HG02759 (cell line): ENCODE data around the gene PLA2G4B.

Source experiments
- ATAC-seq: cut with Tn5 transposase; IDR thresholded peaks from one replicate; pipeline ENCODE4 v1.9.1; 2021; ENCODE audit warnings: mild to moderate bottlenecking, moderate library complexity; ENCODE audit not compliant: unreplicated experiment

The PLA2G4B gene, protein sequence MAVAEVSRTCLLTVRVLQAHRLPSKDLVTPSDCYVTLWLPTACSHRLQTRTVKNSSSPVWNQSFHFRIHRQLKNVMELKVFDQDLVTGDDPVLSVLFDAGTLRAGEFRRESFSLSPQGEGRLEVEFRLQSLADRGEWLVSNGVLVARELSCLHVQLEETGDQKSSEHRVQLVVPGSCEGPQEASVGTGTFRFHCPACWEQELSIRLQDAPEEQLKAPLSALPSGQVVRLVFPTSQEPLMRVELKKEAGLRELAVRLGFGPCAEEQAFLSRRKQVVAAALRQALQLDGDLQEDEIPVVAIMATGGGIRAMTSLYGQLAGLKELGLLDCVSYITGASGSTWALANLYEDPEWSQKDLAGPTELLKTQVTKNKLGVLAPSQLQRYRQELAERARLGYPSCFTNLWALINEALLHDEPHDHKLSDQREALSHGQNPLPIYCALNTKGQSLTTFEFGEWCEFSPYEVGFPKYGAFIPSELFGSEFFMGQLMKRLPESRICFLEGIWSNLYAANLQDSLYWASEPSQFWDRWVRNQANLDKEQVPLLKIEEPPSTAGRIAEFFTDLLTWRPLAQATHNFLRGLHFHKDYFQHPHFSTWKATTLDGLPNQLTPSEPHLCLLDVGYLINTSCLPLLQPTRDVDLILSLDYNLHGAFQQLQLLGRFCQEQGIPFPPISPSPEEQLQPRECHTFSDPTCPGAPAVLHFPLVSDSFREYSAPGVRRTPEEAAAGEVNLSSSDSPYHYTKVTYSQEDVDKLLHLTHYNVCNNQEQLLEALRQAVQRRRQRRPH

DNA sequence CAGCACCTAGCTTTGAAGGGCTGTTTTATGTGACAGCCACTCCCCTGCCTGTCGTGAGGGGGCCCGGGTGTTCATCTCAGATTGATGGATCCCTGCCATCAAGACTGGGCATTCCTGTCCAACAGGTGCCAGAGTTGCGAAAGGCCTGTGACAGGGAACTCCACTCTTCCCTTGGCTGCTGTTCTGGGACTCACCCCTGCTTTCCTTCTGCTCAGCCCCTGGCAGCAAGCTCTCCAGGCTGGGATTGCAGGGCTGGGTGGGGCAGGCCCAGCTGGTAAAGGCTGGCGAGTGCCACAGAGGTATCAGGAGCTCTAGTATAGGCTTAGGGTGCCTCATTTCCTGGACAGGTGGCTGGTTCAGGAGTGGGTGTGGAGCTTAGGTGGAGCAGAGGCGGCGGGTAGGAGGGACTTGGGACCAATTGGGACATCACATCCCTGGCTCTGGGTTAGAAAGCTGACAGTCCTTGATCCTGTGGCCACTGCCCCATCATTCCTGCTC, at the start of gene PLA2G4B:
TSS of gene PLA2G4B (plus strand) at position 448 of the 498 bp plus-strand sequence. CDS start 67 bp downstream, outside the sequence.
- no peak for ATAC-seq

DNA sequence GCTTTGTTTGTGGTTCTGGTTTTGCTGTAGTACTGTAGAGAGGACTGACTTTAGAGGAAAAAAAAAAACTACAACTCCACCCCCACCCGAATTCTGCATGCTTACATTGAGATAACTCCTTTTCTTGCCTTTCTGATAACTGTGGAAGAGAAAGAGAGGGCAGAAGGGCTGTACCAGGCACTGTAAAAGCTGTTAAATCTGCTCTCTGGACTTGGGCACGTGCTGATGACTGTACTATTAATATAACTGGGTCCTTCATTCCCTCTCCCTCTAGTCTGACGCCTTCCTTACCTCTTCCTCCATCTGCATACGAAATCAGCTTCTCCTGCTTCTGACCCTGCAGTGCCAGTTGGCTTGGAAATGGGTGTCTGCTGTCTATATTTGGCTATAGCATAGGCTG, 49.4 kb upstream of the PLA2G4B start:
- ATAC-seq: no peak

DNA sequence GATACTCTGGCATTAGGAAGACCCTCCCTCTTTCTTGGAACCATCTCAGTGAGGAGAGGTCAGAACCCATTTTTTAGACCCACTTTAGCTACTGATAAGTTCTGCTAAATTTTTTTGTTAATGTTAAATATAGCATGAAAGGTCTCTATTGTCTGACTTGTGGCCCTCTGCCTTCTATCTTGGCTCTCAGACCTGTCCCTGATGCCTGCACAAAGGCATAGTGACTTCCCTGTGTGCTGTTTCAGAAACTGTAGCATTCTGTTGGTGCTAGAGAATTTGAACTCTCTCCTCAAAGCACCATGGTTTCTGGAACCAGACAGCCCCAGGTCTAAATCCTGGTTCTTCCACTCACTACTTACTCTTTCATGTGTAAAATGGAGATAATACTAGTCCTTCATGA, 49.0 kb upstream of the PLA2G4B start:
- no peak for ATAC-seq

DNA sequence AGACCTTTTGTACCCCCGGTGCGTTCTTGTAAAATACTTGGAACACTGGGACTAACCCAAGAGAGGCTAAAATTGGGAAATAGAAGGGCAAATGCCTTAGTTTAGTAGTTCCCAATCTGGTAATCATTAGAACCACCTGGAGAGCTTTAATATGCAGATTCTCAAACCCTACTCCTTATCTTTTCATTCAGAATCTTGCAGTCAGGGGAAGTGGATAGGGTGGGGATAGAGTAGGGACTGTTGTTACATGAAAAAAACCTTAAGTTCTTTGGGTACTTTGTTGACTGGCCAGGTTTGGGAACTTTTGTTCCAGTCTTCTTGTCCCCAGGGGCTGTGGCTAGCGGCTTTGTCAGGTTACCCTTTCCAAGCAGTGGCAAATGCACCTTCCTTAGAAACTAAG, 48.5 kb upstream of the PLA2G4B start:
- ATAC-seq: no peak

DNA sequence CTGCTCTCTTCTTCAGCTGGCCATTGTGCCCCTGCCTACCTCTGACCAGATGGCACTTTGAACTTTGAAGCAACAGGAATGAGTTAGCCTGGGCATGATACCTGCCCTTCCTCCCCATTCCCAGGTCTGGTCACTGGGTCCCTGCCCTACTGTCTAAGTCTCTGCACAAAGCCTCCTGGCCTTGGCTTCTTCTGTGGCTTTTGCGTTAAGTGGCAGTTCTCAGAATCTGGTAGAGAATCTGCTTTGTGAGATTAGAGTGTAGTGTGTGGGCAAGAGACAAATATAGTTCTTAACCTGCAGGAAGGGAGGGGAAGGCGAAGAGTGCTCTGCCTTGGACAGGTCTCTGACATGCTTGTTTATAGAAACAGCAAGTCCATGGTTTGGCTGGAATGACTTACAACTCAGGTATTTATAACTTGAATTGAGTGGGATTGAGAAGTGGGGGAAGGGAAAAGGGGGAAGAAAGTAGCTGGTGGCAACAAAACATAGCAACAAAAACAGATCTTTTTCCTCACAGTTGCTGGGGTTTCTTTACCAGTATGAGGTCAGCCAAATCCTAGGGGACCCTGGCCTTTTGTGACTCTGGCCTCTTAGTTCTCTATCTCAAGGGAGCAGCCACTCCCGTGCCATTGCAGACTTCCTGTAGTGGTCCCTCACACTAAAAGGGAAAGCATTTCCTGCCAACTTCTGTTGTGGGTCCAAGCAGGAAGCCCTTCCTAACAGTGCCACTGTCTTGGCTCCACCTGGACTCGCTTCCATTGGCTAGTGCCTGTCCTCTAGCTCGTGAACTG, 47.7 kb upstream of the PLA2G4B start:
- no peak for ATAC-seq

DNA sequence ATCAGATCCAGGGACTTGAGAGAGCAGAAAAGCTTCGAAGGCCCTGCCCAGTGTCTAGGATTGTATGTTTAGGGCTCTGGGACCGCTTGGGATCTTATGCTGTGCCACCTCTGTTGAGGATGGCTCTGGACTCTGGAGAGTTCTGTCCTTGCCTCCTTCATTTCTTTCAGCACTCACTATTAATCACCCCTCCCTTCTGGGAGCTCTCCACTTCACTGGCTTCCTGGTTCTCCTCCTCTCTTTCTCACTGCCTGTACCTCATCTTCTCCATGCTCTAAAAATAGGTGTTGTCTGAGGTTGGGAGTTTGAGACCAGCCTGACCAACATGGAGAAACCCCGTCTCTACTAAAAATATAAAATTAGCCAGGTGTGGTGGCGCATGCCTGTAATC, 47.1 kb upstream of the PLA2G4B start:
- no peak for ATAC-seq

DNA sequence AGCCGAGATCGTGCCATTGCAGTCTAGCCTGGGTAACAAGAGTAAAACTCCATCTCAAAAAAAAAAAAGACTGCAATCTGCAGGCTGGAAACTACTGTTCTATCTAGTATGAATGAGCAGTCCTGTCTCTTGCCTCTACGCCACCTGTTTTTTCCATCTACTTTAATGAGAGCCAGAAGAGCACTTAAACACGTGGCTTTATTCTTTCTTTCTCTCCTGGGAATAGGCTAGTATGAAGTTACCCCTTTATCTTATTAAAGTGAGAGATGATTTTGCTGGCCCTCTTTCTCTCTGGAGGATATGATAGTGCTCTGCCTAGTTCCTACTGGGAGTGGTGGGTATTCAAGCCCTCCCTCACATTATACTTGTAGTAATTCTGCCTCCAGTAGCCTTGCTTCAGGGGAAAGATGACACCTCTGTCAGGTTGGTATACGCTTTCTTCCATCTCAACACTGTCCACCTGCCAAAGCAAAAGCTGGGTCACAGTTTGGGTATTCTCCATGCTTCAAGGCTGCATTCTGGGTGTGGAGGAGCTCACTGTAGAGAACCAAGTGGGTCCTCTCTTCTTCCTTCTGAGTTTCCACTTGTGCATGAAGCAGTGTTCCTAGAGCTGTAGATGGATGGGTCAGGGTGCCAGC, 46.5 kb upstream of the PLA2G4B start:
- ATAC-seq: no peak

DNA sequence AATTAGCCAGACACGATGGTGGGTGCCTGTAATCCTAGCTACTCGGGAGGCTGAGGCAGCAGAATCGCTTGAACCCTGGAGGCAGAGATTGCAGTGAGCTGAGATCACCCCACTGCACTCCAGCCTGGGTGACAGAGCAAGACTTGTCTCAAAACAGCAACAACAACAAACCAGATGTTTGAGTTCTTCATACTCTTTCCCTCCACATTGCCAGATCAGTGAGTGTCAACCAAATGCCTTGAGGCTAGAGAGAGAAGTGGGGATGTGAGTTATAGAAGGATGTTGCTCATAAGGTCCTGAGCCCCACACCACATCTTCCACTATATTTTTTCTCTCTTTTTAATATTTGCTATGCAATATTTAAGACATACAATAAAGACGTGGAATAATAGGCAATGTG, 44.6 kb upstream of the PLA2G4B start:
- no peak for ATAC-seq

DNA sequence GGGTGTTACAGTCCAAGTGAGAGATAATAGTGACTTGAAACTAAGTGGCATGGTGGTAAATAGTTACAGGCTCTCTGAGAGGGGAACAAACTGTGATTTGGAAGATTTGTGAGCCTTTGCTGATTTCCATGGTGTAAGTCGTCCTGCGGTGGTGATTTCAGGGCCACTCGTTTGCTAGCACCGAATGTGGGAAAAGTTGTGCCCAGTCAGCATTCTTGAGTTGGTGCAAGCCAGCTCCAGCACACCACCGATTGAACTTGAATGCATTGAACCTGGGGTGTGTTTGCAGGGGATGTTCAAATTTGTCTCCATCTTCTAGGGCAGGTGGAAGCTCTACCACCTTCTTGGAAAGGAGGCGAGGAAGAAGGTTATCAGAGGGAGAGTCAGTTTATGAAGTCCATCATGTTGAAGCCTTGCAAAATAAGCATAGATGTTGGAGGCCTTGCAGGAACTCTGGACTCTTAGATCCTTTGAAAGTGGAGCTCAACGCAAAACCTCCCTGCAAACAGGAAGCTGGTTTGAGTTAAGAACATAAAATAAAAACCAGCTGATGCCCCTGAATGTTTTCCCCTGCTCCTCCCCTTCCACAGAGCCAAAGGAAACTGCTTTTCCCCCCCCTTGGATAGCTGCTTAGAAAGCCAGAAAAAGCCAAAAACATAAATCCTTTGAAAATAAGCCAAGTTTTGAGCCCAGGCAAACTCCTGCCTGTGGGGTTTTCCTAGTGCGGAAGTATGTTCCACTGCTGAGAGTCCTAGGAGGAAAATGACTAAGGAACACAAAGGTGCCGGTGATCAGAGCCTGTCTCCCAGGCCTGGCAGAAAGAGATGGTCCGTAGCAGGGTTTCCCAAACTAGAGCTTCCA, 42.4 kb upstream of the PLA2G4B start:
- no peak for ATAC-seq

DNA sequence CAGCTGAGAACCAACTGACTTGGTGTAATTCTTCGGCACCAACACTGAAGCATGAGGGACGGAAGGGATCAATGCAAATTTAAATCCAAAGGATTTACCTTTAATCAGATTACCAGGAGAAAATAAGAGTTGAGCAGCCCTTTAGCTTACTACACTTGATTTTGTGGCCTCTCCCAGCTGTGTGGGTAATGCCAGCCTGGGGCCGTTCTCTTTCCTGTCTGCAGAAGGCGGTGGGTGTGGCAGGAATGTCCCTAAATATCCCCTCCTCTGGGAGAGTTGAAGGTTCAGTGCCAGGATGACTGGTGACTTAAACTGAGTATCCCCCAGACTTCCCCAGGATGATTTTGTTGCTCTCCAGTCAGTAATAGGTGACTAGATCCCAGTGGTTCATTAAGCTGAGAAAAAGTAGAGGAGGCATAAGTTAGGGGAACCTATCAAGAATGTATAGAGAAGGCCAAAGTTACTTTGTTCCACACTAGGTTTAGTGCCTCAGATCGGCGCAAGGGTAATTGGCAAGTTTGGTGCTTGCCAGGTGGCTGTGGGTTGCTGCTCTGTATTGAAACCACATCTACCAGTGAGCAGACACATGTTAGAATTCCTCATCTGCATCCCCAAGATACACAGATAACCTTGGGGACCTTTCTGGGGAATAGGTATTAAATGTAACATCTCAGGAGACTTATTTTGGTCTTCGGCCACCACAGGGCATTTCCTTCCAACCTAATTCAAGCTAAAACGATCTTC, 41.3 kb upstream of the PLA2G4B start:
- ATAC-seq: no peak

DNA sequence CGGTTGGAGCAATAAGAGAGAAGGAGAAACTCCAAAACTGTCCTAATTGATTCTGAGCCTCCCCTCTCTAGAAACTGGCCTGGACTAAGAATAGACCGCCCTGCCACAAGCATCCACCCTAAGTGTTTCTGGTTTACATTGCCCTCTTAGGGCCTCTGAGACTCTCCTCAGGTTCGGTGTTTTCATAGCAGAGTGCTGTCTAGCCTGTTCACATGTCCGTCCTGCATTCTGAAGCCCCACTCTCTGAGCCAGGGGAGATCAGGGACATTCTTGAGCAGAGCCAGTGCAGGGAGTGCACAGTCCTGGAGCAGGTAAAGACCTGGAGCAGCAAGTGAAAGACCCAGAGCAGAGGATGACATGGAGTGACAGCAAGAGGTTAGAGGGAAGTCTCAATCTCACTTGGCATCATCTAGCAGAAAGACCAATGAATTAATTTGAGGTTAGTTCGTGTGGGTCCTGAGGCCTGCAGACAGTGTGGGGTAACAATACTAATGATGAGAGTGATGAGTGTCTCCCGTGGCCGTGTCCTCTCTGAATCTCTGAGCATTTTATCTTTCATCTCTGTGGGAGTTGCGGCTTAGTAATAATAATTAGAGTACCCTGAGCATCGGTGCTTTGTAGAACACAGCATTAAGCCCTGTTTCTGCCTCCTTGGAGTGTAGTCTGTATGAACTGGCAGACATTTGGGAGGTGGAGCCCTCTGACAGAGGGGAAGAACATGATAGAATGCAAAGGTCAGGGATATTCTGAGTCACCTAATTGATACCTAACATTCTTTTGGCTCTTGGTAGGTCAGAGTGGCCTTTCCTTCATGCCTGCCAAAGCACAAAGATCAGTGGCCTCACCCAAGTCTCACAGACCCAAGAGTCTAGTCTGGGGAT, 39.8 kb upstream of the PLA2G4B start:
- no peak for ATAC-seq

DNA sequence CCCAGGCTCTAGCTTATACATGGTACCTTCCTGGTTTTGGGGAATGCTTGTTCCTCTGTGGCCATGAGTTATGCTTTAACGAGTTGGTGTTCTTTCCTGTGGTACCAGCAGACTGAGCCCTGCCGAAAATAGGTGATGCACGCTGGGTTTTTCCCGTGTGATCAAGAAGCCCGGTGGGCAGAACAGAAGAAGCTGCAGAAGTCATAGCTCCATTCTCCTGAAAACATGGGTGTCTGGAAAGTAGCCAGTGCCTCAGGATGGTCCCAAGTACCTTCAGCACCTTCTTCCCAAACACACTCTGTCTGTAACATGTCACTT, 39.2 kb upstream of the PLA2G4B start:
- ATAC-seq: no peak

DNA sequence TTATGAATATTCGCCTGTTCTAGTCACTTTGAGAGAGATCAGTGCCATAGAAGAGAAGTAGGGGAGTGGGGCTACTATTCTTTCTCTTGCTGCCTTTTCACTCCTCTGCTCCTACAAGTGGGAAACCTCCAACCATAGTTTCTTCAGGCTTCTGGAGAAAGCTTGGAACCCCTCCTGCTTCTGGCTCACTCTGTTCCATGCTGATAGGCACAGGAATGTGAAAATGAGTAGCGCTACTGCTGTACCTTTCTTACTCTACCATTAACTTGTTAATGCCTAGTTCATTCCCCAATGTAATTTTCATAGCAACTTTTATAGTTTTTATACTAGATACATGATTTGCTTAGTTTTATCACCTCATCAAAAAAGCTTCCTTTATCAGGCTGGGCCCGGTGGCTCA, 37.5 kb upstream of the PLA2G4B start:
- no peak for ATAC-seq

DNA sequence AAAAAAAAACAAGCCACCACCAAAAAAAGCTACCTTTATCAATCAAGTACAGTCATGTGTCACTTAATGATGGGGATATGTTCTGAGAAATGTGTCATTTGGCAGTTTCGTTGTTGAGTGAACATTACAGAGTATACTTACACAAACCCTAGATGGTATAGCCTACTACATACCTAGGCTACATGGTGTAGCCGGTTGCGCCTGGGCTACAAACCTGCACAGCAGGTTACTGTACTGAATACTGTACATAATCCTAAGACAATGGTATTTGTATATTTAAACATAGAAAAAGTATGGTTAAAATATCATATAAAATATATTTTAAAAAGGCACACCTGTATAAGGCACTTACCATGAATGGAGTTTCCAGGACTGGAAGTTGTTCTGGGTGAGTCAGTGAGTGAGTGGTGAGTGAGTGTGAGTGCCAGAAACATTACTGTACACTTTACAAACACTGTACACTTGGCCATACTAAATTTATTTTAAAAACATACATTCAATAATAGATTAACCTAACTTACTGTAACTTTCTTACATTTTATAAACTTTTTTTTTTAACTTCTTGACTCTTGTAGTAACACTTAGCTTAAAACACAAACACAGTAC, 36.7 kb upstream of the PLA2G4B start:
- no peak for ATAC-seq

DNA sequence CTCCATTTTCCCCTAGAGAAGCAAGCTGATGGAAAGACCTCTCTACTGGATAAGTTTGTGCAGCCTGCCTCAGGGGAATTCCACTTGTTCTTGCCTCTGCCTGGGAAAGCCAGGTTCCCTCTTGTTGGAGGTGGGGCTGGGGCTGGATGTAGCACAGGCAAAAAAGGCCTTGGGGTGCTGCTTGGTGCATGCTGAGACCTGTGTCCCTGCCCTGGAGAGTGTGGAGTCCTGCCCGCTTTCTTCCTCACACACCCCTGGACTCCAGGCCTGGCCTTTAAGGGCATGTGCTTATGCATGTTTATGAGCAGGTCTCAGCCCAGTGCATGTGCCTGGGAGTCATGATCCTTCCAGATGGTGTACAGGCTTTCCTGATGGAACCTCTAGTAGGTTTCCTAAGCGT, 34.3 kb upstream of the PLA2G4B start:
- ATAC-seq: no peak

DNA sequence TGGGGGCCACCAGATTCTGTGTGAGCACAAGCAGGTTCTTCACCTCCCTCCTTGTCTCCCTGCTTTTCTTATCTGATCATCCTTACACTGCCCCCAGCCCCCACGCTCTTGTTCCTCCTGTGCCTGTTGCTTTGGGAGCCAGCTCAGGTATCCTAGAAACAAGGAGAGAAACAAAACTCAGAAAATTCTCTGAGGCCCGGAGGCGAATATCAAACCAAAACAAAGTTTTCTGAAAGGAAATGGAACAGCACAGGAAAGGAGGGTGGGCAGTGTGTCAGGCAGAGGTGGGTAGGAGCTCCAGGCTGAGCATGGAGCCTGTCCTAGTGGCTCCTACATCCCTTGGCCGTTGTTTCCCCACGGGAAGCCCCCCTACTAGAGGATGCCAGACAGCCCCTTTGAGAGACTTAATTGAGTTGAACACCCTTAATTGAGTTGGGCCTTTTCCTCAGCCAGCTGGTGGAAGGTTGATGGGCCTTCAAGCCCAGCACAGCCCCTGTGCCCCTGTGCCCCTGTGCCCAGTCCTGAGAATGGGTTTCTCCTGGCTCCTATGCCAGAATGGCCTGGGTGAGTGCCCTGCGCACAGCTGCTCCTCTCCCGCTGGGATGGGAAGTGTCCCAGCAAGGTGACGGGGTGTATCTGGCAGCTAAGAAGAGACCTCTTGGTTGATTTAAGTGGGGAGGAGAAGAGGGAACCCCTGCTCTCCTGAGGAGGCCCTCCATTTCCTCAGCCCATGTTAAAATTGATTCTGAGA, 33.6 kb upstream of the PLA2G4B start:
- no peak for ATAC-seq

DNA sequence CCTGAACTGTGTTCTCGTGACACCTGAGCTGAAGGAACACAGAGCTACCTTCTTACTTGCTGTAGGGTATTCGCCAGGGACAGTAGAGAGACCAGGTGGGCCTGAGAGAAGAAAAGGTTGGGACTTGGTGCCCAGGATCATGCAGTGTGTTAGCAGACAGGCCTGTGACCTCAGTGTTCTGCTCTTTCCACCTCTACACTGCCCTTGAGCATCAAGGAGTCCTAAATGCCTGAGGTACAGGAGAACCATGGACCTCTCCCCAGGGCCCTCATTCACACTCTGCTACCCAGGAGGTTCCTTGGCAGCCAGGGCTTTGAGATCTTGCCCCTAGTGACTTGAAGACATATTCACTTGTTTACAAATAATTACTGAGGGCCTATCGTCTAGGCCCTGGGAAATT, 32.9 kb upstream of the PLA2G4B start:
- ATAC-seq: no peak
